Measurements from ENCODE around the gene FNDC10. TPM values are rescaled to one million over a fixed set of nuclear protein-coding genes. Genes with fewer than 3 reads are reported as not detected.

The FNDC10 gene
- total RNA-seq, 4 donors from 2014 or later = 0.50 to 1.9 (median 0.84) TPM; not detected in 1

- H3K36me3 ChIP-seq = peaks cover 0 to 34% (median 11%) of the 10 kb centered on the region in 4 donors
- H3K27ac ChIP-seq (replicated peaks in 1 of 4) = peak overlapping the region; percentile 99 to 100 (median 99)
- intact Hi-C loops (cut with DNase I) = loop anchor here (2.0 kb wide), 1 partner anchor 41 kb away; the partner anchor contains the start of gene MIB2
- WGBS = 1% methylated on average over 49 of the region's 96 CpGs
- TF ChIP-seq POLR2A (IDR thresholded peaks at IDR 0.05; ENCODE audit: low read depth) = peak; percentile 39
- TF ChIP-seq POLR2AphosphoS5 (IDR thresholded peaks at IDR 0.05) = no peak
- DNase-seq (ENCODE audit: extremely low spot score) = no peak
- H3K9me3 ChIP-seq = no peaks in the 10 kb centered on the region
- H3K4me1 ChIP-seq = peaks cover 33 to 59% (median 54%) of the 10 kb centered on the region in 4 donors
- H3K4me3 ChIP-seq = peak overlapping the region; percentile 96 to 100 (median 99)
- no peaks in the 10 kb centered on the region for H3K27me3 ChIP-seq
Observed at GRCh38 chr1:1573843-1574720, 25.9 kb downstream of the FNDC10 start.

GRCh38 chr1:1569341-1569740, 30.6 kb downstream of the FNDC10 start:
- Histone ChIP-seq H3K27ac (replicated peaks in 1 of 4) (peak overlapping the region in 1 of 4 donors; percentile 10), H3K36me3 (peaks cover 18 to 58% (median 25%) of the 10 kb centered on the region in 4 donors), H3K9me3 (no peaks in the 10 kb centered on the region), H3K4me3 (no peak overlapping the region), H3K27me3 (no peaks in the 10 kb centered on the region), H3K4me1 (peaks cover 36 to 92% (median 80%) of the 10 kb centered on the region in 4 donors)
- TF ChIP-seq POLR2AphosphoS5 (IDR thresholded peaks at IDR 0.05) (no peak), CTCF (IDR thresholded peaks at IDR 0.05) (no peak), POLR2A (IDR thresholded peaks at IDR 0.05; ENCODE audit: low read depth) (no peak), EP300 (IDR thresholded peaks at IDR 0.05) (no peak)
- intact Hi-C loops (cut with DNase I) = no loop called here
- 77% methylated on average over 7 of the region's 7 CpGs for WGBS
- no peak for DNase-seq (ENCODE audit: extremely low spot score)

- TF ChIP-seq CTCF (IDR thresholded peaks at IDR 0.05) = no peak
- peak in 1 of 2 donors; percentile 33 for TF ChIP-seq POLR2AphosphoS5 (IDR thresholded peaks at IDR 0.05)
- no peak for DNase-seq (ENCODE audit: extremely low spot score)
- Histone ChIP-seq H3K27me3 (no peaks in the 10 kb centered on the region), H3K4me3 (no peak overlapping the region), H3K36me3 (peaks cover 33 to 72% (median 40%) of the 10 kb centered on the region in 4 donors), H3K9me3 (no peaks in the 10 kb centered on the region), H3K27ac (replicated peaks in 1 of 4) (peak overlapping the region in 2 of 4 donors; percentile 35 to 45), H3K4me1 (peaks cover 31 to 83% (median 73%) of the 10 kb centered on the region in 4 donors)
- 73% methylated on average over 10 of the region's 10 CpGs for WGBS
- intact Hi-C loops (cut with DNase I) = no loop called here
Observed at GRCh38 chr1:1567891-1568291, 32.0 kb downstream of the FNDC10 start.

- peaks cover 36 to 72% (median 44%) of the 10 kb centered on the region in 4 donors for H3K36me3 ChIP-seq
- peaks cover 27 to 77% (median 67%) of the 10 kb centered on the region in 4 donors for H3K4me1 ChIP-seq
Observed at GRCh38 chr1:1567152-1567875, 32.6 kb downstream of the FNDC10 start.

More at GRCh38 chr1:1567152-1567875, 32.6 kb downstream of the FNDC10 start:
- no peak for DNase-seq (ENCODE audit: extremely low spot score)
- no peaks in the 10 kb centered on the region for H3K27me3 ChIP-seq
- H3K27ac ChIP-seq (replicated peaks in 1 of 4) = peak overlapping the region in 3 of 4 donors; percentile 23 to 45 (median 35)
- no peak for TF ChIP-seq POLR2AphosphoS5 (IDR thresholded peaks at IDR 0.05)
- no peak for TF ChIP-seq CTCF (IDR thresholded peaks at IDR 0.05)
- TF ChIP-seq EP300 (IDR thresholded peaks at IDR 0.05) = no peak
- no peak for TF ChIP-seq POLR2A (IDR thresholded peaks at IDR 0.05; ENCODE audit: low read depth)
- intact Hi-C loops (cut with DNase I) = no loop called here
- H3K9me3 ChIP-seq = no peaks in the 10 kb centered on the region
- WGBS = 89% methylated on average over 31 of the region's 31 CpGs
- no peak overlapping the region for H3K4me3 ChIP-seq

Data from esophagus muscularis mucosa (tissue), 4 donors.